Measurements from ENCODE around the gene PRSS23. TPM values are rescaled to one million over a fixed set of nuclear protein-coding genes. Genes with fewer than 3 reads are reported as not detected.

Gene PRSS23
- total RNA-seq, 1 donor from 2014 or later: 5.6 TPM

DNA sequence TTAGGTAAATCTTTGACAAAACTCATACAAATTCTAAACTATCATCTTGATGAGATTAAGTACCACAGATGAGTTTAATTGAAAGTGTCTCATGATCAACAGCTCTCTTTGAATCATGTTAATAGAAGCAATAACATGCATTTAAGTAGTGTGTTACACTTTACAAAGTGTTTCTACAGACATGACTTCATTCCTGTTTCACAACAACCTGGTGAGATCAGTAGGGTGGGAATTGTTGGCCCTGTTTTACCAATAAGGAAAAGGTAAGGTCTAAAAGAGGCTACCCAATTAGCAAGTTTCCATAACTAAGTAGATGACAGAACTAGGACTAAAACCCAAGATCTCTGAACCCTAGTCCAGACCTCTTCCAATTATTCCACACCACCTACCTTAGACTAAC lies 12.7 kb upstream of the PRSS23 start:
- DNase-seq (no peak), ATAC-seq (no peak)
- intact Hi-C loops (cut with micrococcal nuclease): no loop called here

- ATAC-seq (no peak), DNase-seq (no peak)
- intact Hi-C loops (cut with micrococcal nuclease): no loop called here
Observed at GRCh38 chr11:86790195-86790725, 10.1 kb upstream of the PRSS23 start.

DNA sequence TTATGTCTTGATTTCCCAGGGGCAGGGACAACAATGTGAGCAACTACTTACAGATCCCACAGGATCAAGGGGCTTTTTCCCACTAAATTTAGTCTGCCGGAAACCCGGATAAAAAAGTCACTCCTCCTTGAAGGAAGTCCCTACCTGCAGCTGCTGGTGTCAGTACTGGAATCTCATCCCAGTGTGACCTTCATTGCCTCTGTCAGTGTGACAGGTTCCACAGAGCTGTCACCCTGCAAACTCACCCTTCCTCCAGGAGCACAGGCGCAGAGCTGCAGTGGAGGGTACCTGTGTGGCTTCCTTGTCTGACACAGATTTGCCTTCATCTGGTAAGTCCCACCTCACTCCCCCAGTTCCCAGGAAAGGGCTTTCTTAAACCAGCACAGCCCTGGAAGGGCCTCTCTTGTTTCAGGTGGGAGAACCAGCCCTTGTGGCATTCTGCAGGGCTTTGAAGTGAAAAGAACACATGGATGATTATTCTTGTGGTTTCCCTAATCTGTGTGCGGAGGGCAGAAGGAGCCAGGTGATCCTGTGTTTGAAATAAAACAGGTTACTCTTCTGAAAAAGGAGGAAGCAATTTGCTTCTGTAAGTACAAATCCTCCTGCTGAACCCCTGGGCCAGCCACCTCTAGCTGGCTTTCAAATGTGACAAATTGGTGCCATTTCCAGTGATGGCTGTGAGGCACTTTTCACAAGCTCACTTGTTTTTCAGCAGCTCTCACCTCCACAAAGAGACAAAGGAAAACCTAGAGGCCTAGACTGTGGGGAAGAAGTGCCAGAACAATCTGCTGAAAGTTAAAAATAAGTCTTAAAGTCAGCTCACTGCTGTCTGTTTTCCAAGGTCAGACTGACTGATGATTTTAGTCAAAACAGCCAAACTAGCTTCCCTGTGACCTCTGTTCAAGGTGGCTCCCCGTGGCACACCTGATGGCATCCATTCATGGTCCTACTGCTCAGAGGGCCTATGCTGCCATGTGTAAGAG lies 9.2 kb upstream of the PRSS23 start:
- intact Hi-C loops (cut with micrococcal nuclease): no loop called here
- ATAC-seq (peak; percentile 11), DNase-seq (no peak)

- DNase-seq: no peak
- ATAC-seq: peak; percentile 25
- intact Hi-C loops (cut with micrococcal nuclease): no loop called here
Observed at GRCh38 chr11:86792150-86792549, 8.2 kb upstream of the PRSS23 start.

- DNase-seq (no peak), ATAC-seq (no peak)
- intact Hi-C loops (cut with micrococcal nuclease): no loop called here
Observed at GRCh38 chr11:86793307-86793706, 7.0 kb upstream of the PRSS23 start.

DNA sequence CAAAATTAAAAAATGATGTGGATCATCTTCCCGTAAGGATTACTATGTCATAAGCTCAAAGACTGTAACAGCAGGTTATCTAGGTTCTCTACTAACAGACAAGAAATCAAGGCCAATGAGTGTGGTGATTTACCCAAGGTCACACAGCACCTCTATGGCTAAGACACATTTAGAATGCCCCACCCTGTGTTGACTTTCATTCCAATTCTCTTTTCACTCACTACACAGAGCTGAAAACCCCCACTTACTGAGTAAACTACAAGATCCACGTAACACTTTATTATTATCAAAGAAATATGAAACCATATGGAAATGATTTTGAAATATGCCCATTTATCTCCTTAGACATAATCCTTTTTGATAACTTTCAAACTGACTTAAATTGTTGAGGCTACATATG lies 4.8 kb upstream of the PRSS23 start:
- intact Hi-C loops (cut with micrococcal nuclease): no loop called here
- no peak for ATAC-seq
- no peak for DNase-seq

DNA sequence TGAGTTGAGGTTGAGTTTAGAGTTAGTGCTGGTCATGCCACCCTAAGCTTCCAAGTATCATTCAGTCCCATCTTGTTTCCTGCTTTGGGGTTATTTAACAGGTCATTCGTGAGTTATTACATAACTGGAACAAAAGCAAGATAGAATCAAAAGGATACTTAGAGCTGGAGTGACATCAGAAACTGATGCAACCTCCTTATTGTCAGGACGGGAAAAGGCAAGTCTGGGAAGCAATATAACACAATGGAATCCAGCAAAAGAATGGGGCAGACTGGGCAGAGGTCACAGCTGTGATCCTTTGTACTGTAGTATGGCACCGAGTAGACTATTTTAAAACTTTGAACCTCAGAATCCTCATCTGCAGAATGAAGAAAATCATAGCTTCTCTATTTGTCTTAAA lies 4.4 kb upstream of the PRSS23 start:
- DNase-seq: no peak
- ATAC-seq: no peak
- intact Hi-C loops (cut with micrococcal nuclease): no loop called here

- no peak for ATAC-seq
- no peak for DNase-seq
- intact Hi-C loops (cut with micrococcal nuclease): no loop called here
Observed at GRCh38 chr11:86797133-86797532, 3.2 kb upstream of the PRSS23 start.

GRCh38 chr11:86798988-86799387 lies 1.4 kb upstream of the PRSS23 start:
- ATAC-seq: no peak
- no peak for DNase-seq
- intact Hi-C loops (cut with micrococcal nuclease): no loop called here

DNA sequence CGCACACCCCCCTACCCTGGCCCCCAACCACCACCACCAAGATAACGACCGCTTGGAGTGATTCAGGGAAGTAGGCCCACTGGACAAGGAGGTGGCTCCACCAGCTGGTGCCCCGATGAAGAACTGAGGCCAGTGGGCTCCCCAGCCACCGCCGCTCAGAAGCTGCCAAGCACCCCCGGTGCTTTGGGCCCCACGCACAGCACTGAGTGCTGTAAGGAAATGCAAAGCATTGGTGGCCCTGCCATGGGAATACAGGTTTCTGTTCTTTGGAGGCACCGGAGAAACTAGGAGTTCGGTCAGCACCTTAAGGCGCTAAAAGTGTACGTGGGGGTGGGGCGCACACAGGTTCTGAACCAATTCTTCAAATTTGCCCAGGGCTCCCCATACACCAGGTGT lies 664 bp upstream of the PRSS23 start:
- intact Hi-C loops (cut with micrococcal nuclease): loop anchor here (5.0 kb wide), 2 partner anchors 192 to 347 kb away; no protein-coding TSS in a partner anchor
- ATAC-seq (peak; percentile 46), DNase-seq (no peak)

- DNase-seq (no peak), ATAC-seq (no peak)
- intact Hi-C loops (cut with micrococcal nuclease): loop anchor here (5.0 kb wide), 2 partner anchors 194 to 349 kb away; no protein-coding TSS in a partner anchor
Observed at GRCh38 chr11:86800960-86801272, 574 bp downstream of the PRSS23 start.

DNA sequence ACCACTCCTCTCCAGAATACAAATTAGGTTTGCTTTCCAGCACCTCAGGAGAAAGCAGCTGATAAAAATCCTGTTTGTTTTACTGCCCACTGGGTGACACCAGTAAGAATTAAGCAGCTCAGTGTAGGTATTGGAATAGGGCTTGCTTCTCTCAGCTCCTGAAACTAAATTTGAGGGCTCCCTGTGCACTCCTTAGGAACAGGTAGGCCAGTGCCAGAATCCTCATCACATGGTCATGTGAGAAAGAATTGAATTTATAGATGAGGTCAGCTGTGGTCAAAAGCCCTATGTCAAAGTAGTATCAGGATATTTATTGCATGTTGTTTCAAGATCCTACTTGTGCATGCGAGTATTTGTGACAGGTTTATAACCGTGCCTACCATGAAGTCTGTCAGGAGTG lies 1.0 kb downstream of the PRSS23 start:
- DNase-seq (no peak), ATAC-seq (no peak)
- intact Hi-C loops (cut with micrococcal nuclease): loop anchor here (5.0 kb wide), 2 partner anchors 194 to 349 kb away; no protein-coding TSS in a partner anchor

DNA sequence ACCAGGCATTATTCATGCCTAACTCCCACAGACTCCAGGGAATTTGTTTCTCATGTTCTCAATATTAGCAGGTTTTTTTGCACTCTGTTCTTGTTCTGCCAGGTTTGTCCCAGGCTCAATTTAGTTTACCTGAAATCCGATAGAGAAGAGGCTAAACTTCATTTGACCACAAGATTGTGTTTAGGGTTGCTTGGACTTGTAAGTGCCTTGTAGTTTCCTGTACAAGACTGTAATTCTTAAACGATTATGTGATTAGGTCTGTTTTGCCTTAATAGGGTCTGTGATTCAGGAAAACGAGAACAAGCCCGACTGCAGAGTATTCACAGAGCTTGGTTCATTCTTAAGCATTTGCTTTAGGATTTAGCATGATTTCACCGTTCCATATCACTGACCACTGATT lies 1.8 kb downstream of the PRSS23 start:
- no peak for DNase-seq
- intact Hi-C loops (cut with micrococcal nuclease): loop anchor here (5.0 kb wide), 2 partner anchors 195 to 350 kb away; no protein-coding TSS in a partner anchor
- ATAC-seq: no peak

DNA sequence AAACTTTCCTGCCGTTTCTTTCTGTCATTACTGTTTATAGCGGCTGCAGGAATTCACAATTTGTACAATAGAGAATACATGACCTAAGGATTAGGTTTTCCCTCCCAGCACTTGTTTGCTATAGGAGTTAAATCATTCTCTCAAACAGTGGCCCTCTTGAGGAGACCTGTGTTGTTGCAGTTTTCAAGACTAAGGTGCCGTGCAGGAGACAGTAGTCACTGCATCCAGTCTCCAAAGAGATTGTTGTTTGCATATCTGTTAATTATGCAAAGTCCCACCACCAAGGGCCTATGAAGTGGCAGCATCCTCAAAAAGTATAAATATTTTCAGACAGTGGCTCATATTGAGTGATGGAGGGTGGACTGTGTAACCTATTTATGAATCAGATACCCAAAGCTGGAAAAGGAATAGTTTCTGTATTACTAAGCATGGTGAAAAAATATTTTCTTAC lies 2.3 kb downstream of the PRSS23 start:
- DNase-seq (no peak), ATAC-seq (peak; percentile 24)
- intact Hi-C loops (cut with micrococcal nuclease): loop anchor here (5.0 kb wide), 2 partner anchors 195 to 350 kb away; no protein-coding TSS in a partner anchor

- DNase-seq (no peak), ATAC-seq (no peak)
- intact Hi-C loops (cut with micrococcal nuclease): loop anchor here (5.0 kb wide), 2 partner anchors 196 to 351 kb away; no protein-coding TSS in a partner anchor
Observed at GRCh38 chr11:86803136-86804045, 3.0 kb downstream of the PRSS23 start.

GRCh38 chr11:86804951-86805350 lies 4.6 kb downstream of the PRSS23 start:
- ATAC-seq (no peak), DNase-seq (no peak)
- intact Hi-C loops (cut with micrococcal nuclease): loop anchor here (5.0 kb wide), 2 partner anchors 198 to 353 kb away; no protein-coding TSS in a partner anchor

DNA sequence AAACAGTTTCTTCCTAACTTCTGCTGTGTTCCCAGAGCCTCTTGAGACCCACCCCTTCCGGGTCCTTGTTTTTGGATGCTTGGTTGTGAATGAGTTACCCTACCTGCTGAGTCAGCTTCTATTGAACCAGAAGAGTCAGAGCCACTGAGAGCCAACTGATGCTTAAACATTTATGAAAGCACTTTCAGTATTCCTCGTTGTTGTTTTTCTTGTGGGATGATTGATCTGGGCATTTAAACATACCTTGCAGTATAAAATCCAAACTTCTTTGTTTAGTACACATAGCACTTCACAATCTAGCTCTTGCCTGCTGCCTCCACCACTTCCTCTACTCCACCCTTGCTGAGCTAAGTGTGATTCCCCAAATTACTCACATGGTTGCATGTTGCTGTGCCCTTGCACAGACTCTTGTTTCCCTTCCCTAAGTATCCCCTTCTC lies 5.5 kb downstream of the PRSS23 start:
- ATAC-seq (peak; percentile 69), DNase-seq (no peak)
- intact Hi-C loops (cut with micrococcal nuclease): no loop called here

- ATAC-seq (no peak), DNase-seq (no peak)
- intact Hi-C loops (cut with micrococcal nuclease): no loop called here
Observed at GRCh38 chr11:86806903-86807302, 6.6 kb downstream of the PRSS23 start.

- ATAC-seq (no peak), DNase-seq (no peak)
- intact Hi-C loops (cut with micrococcal nuclease): no loop called here
Observed at GRCh38 chr11:86807360-86807759, 7.0 kb downstream of the PRSS23 start.

All from left ventricle myocardium superior (tissue), 1 donor.